GM12865 (cell line): ENCODE measurements around the gene EVX1.

Source experiments
- DNase-seq: peaks from one replicate; pipeline ENCODE4 v3.0.0; 2010; ENCODE audit warnings: low read depth
- H3K4me3 ChIP-seq: 2 replicates; pipeline ENCODE4 v1.5.1; 2011; ENCODE audit warnings: mild to moderate bottlenecking, low read depth, low read length, control low read depth
- CTCF ChIP-seq: IDR thresholded peaks from 2 replicates; pipeline ENCODE4 v1.5.1; 2011; ENCODE audit warnings: low read length, control low read depth, low read depth, inconsistent platforms; ENCODE audit not compliant: insufficient read depth; ENCODE audit errors: missing control alignments

EVX1 gene

GRCh38 chr7:27207348-27207985 is 35.1 kb upstream of the EVX1 start:
- H3K4me3 ChIP-seq: no peak overlapping the region
- no peak for TF ChIP-seq CTCF
- DNase-seq: no peak

GRCh38 chr7:27208998-27209397 is 33.6 kb upstream of the EVX1 start:
- no peak for DNase-seq
- no peak for TF ChIP-seq CTCF
- H3K4me3 ChIP-seq: no peak overlapping the region

- TF ChIP-seq CTCF: no peak
- H3K4me3 ChIP-seq: no peak overlapping the region
- DNase-seq: no peak
Measured at GRCh38 chr7:27209933-27210440, 32.6 kb upstream of the EVX1 start.

GRCh38 chr7:27210441-27211083 is 32.0 kb upstream of the EVX1 start:
- DNase-seq: peak; percentile 43
- TF ChIP-seq CTCF: peak; percentile 68
- no peak overlapping the region for H3K4me3 ChIP-seq

- no peak for DNase-seq
- H3K4me3 ChIP-seq: no peak overlapping the region
Measured at GRCh38 chr7:27211084-27211446, 31.5 kb upstream of the EVX1 start.

GRCh38 chr7:27211764-27212204 is 30.8 kb upstream of the EVX1 start:
- no peak overlapping the region for H3K4me3 ChIP-seq
- no peak for DNase-seq
- no peak for TF ChIP-seq CTCF

More at GRCh38 chr7:27211084-27211446, 31.5 kb upstream of the EVX1 start:
- no peak for TF ChIP-seq CTCF
